ENCODE results near the gene HEMK1. TPM values are rescaled to one million over a fixed set of nuclear protein-coding genes. Genes with fewer than 3 reads are reported as not detected.

Gene HEMK1
- total RNA-seq, 1 experiment from 2014 or later = 22.2 TPM

- Histone ChIP-seq H3K4me3 (ENCODE audit: low read length) (no peak overlapping the region), H3K4me2 (ENCODE audit: low read length) (no peak overlapping the region), H2AFZ (ENCODE audit: low read length) (no peak overlapping the region), H3K9me3 (ENCODE audit: low read length) (no peaks in the 10 kb centered on the region), H3K4me1 (ENCODE audit: insufficient read depth, low read length) (peaks cover 8% of the 10 kb centered on the region; the same call in 1 of the 2 replicates), H3F3A (ENCODE audit: low read length, unreplicated experiment) (no peaks in the 10 kb centered on the region), H3K9ac (ENCODE audit: low read length) (no peak overlapping the region), H3K27ac (ENCODE audit: low read length) (no peak overlapping the region), H3K27me3 (ENCODE audit: low read length) (no peaks in the 10 kb centered on the region), H3K9me2 (replicated peaks; ENCODE audit: low read length) (no peaks in the 10 kb centered on the region), H3K79me2 (ENCODE audit: low read length) (peaks cover 11% of the 10 kb centered on the region), H4K20me1 (ENCODE audit: low read length) (no peaks in the 10 kb centered on the region), H3K36me3 (ENCODE audit: low read depth, low read length) (peaks cover 3% of the 10 kb centered on the region; the same call in 1 of the 2 replicates)
- ChIA-PET POLR2A (ENCODE audit: unreplicated experiment) (no interaction called here), CTCF (no interaction called here)
- intact Hi-C loops (cut with micrococcal nuclease) = no loop called here
- no TSS peak for BruUV-seq (replicated peaks)
- ATAC-seq = no peak
- no peak for DNase-seq
- TF ChIP-seq EZH2phosphoT487 (IDR thresholded peaks at IDR 0.05; ENCODE audit: borderline replicate concordance, low read length) (no peak), CTCF (conservative IDR thresholded peaks at IDR 0.05; ENCODE audit: low read depth, low read length) (no peak), EZH2 (IDR thresholded peaks at IDR 0.05; ENCODE audit: low read length, unreplicated experiment) (no peak)
These were observed 4.5 kb downstream of the HEMK1 start for GRCh38 chr3:50573566-50574443.

- Histone ChIP-seq H3K79me2 (ENCODE audit: low read length) (peaks cover 10% of the 10 kb centered on the region), H3K4me2 (ENCODE audit: low read length) (no peak overlapping the region), H3K36me3 (ENCODE audit: low read depth, low read length) (peaks cover 3% of the 10 kb centered on the region; the same call in 1 of the 2 replicates), H4K20me1 (ENCODE audit: low read length) (no peaks in the 10 kb centered on the region), H2AFZ (ENCODE audit: low read length) (no peak overlapping the region), H3K9me3 (ENCODE audit: low read length) (no peaks in the 10 kb centered on the region), H3F3A (ENCODE audit: low read length, unreplicated experiment) (no peaks in the 10 kb centered on the region), H3K9ac (ENCODE audit: low read length) (no peak overlapping the region), H3K4me3 (ENCODE audit: low read length) (no peak overlapping the region), H3K27me3 (ENCODE audit: low read length) (no peaks in the 10 kb centered on the region), H3K4me1 (ENCODE audit: insufficient read depth, low read length) (peaks cover 8% of the 10 kb centered on the region; the same call in 1 of the 2 replicates), H3K27ac (ENCODE audit: low read length) (no peak overlapping the region), H3K9me2 (replicated peaks; ENCODE audit: low read length) (no peaks in the 10 kb centered on the region)
- ATAC-seq (no peak), DNase-seq (no peak)
- TF ChIP-seq EZH2 (IDR thresholded peaks at IDR 0.05; ENCODE audit: low read length, unreplicated experiment) (no peak), CTCF (conservative IDR thresholded peaks at IDR 0.05; ENCODE audit: low read depth, low read length) (no peak), EZH2phosphoT487 (IDR thresholded peaks at IDR 0.05; ENCODE audit: borderline replicate concordance, low read length) (no peak)
- no TSS peak for BruUV-seq (replicated peaks)
- ChIA-PET CTCF (no interaction called here), POLR2A (ENCODE audit: unreplicated experiment) (no interaction called here)
- intact Hi-C loops (cut with micrococcal nuclease) = no loop called here
These were observed 5.1 kb downstream of the HEMK1 start for GRCh38 chr3:50574444-50574831.

GRCh38 chr3:50575372-50575771 lies 6.0 kb downstream of the HEMK1 start:
- Histone ChIP-seq H3K36me3 (ENCODE audit: low read depth, low read length) (peaks cover 3% of the 10 kb centered on the region; the same call in 1 of the 2 replicates), H3K79me2 (ENCODE audit: low read length) (peaks cover under 1% of the 10 kb centered on the region), H3K9me3 (ENCODE audit: low read length) (no peaks in the 10 kb centered on the region), H3K4me1 (ENCODE audit: insufficient read depth, low read length) (peaks cover 3% of the 10 kb centered on the region; the same call in 1 of the 2 replicates), H4K20me1 (ENCODE audit: low read length) (no peaks in the 10 kb centered on the region), H3K9me2 (replicated peaks; ENCODE audit: low read length) (no peaks in the 10 kb centered on the region), H3F3A (ENCODE audit: low read length, unreplicated experiment) (no peaks in the 10 kb centered on the region), H3K27ac (ENCODE audit: low read length) (no peak overlapping the region), H2AFZ (ENCODE audit: low read length) (no peak overlapping the region), H3K27me3 (ENCODE audit: low read length) (no peaks in the 10 kb centered on the region), H3K9ac (ENCODE audit: low read length) (no peak overlapping the region), H3K4me3 (ENCODE audit: low read length) (no peak overlapping the region), H3K4me2 (ENCODE audit: low read length) (no peak overlapping the region)
- ChIA-PET CTCF (no interaction called here), POLR2A (ENCODE audit: unreplicated experiment) (no interaction called here)
- BruUV-seq (replicated peaks) = no TSS peak
- DNase-seq (no peak), ATAC-seq (no peak; the same call in 1 of the 2 replicates)
- TF ChIP-seq CTCF (conservative IDR thresholded peaks at IDR 0.05; ENCODE audit: low read depth, low read length) (no peak), EZH2phosphoT487 (IDR thresholded peaks at IDR 0.05; ENCODE audit: borderline replicate concordance, low read length) (no peak), EZH2 (IDR thresholded peaks at IDR 0.05; ENCODE audit: low read length, unreplicated experiment) (no peak)
- intact Hi-C loops (cut with micrococcal nuclease) = no loop called here
